Measurements from ENCODE around the gene CHST1.

GRCh38 chr11:45687836-45688235, 22.4 kb upstream of the CHST1 start:
- TF ChIP-seq CTCF (IDR thresholded peaks at IDR 0.05; ENCODE audit: insufficient read depth, low read depth, low read length) (no peak), EZH2 (IDR thresholded peaks at IDR 0.05; ENCODE audit: insufficient read depth, low read length) (no peak)

All from astrocyte (in vitro differentiated cells and primary cell).